ENCODE results near the gene ASGR1. TPM values are rescaled to one million over a fixed set of nuclear protein-coding genes. Genes with fewer than 3 reads are reported as not detected.
"Not testable (repeated sequence)": the region's sequence is repeated elsewhere in the genome, so short reads cannot be mapped to it uniquely, and the experiment has no call there.

Gene ASGR1
- total and polyA plus RNA-seq, 8 donors, result 2.4 to 13.0 (median 10.0) TPM

DNA sequence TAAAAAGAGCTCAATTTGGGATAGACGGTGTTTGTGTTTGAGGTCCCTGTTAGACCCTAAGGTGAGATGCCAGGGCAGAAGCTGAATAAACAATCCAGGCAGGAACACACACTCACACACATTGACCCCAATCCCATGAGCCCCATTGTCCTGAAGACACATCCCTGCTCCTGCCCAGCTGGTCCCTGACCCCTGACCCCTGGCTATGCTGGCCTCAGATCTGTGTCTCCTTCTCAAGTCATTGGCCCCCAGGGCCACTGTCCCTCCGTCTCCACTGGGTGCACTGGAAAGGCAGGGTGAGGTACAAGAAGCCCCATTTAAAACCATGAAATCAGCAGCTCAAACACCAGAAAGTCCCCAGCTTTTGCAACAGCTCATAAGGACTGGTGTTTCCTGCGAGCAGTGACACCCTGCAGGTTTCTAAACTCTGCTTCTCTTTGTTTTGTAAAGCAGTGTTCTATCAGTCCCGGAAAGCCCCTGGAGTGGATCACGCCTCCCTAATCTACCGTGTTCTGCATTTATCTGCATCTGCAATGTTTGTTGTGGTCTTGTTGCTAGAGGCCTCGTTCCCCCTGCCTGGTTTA is 46.6 kb downstream of the ASGR1 start:
- Histone ChIP-seq H3K4me3 (peak overlapping the region in 1 of 2 donors; percentile 4), H3K36me3 (no peaks in the 10 kb centered on the region), H3K27me3 (peaks cover 0 to 46% of the 10 kb centered on the region in 2 donors), H3K4me1 (peaks cover 0 to 39% of the 10 kb centered on the region in 2 donors), H3K9me3 (no peaks in the 10 kb centered on the region), H3K27ac (peak overlapping the region in 1 of 2 donors; percentile 79)
- TF ChIP-seq, protein P1, sequence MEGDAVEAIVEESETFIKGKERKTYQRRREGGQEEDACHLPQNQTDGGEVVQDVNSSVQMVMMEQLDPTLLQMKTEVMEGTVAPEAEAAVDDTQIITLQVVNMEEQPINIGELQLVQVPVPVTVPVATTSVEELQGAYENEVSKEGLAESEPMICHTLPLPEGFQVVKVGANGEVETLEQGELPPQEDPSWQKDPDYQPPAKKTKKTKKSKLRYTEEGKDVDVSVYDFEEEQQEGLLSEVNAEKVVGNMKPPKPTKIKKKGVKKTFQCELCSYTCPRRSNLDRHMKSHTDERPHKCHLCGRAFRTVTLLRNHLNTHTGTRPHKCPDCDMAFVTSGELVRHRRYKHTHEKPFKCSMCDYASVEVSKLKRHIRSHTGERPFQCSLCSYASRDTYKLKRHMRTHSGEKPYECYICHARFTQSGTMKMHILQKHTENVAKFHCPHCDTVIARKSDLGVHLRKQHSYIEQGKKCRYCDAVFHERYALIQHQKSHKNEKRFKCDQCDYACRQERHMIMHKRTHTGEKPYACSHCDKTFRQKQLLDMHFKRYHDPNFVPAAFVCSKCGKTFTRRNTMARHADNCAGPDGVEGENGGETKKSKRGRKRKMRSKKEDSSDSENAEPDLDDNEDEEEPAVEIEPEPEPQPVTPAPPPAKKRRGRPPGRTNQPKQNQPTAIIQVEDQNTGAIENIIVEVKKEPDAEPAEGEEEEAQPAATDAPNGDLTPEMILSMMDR (IDR thresholded peaks at IDR 0.05), result no peak
- DNase-seq, result peak in 1 of 4 donors; percentile 37
- peak; percentile 41 for ATAC-seq
- intact Hi-C loops (cut with DNase I), result no loop called here

DNA sequence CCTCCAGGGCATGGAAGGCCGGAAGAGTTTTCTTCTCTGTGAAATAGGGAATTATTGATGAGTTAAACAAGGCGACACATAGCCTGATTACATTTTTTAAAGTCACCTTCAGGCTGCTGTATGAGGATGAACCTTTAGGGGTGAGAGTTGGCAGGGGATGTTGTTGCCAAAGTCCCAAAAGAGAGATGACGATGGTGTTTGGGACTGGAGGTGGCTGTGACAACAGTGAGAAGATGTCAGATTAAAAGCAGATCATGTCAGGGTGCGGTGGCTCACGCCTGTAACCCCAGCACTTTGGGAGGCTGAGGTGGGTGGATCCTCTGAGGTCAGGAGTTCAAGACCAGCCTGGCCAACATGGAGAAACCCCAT is 47.8 kb downstream of the ASGR1 start:
- H3K4me1 ChIP-seq, result peaks cover 0 to 36% of the 10 kb centered on the region in 2 donors
- no peak for ATAC-seq
- TF ChIP-seq, protein P1 (IDR thresholded peaks at IDR 0.05), result no peak
- intact Hi-C loops (cut with DNase I), result no loop called here
- H3K36me3 ChIP-seq, result no peaks in the 10 kb centered on the region
- peak overlapping the region in 1 of 2 donors; percentile 23 for H3K4me3 ChIP-seq
- peak overlapping the region; percentile 3 to 79 for H3K27ac ChIP-seq
- DNase-seq, result no peak
- peaks cover 0 to 34% of the 10 kb centered on the region in 2 donors for H3K27me3 ChIP-seq
- no peaks in the 10 kb centered on the region for H3K9me3 ChIP-seq

DNA sequence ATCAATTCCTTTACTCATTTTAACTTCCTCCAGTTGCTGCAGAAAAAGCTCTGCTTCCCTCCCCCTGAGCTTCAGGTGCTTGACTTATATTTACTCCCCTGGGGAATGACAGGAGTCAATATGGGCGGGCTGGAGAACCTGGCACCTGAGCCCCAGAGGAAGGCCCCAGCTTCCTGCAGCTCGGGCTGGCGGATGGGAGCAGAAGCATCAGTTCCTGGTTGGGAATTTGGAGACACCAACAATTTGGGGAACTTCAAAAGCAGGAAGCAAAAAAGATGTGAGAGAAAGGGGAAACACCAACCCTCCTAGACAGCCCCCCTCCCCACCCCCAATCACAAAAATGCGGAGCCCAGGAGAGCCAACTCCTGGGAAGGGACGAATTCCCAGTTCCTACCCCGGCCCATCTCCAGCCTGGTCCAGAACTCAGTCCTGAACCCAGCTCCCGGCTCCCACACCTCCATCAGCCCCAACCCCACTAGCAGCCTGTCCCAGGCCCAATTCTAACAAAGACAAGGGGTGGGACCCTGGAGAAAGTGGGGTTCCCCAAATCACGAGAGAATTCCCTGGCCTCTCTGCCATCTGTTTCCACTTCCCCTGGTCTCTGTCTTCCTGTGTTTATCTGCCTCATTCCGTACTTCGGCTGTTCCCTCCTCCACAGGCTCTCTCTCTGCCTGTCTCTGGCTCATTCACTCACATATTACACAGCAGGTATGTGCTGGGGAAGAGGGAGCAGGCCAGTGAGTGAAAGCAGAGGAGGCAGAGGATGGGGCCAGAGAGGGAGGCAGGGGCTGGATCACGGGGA is 48.3 kb downstream of the ASGR1 start:
- Histone ChIP-seq H3K36me3 (no peaks in the 10 kb centered on the region), H3K9me3 (no peaks in the 10 kb centered on the region), H3K27me3 (peaks cover 0 to 34% of the 10 kb centered on the region in 2 donors), H3K4me3 (peak overlapping the region in 1 of 2 donors; percentile 23), H3K4me1 (peaks cover 0 to 31% of the 10 kb centered on the region in 2 donors), H3K27ac (peak overlapping the region; percentile 3 to 79)
- intact Hi-C loops (cut with DNase I), result no loop called here
- ATAC-seq (peak; percentile 16), DNase-seq (peak in 1 of 4 donors; percentile 47)
- TF ChIP-seq, protein P1 (IDR thresholded peaks at IDR 0.05), result no peak

DNA sequence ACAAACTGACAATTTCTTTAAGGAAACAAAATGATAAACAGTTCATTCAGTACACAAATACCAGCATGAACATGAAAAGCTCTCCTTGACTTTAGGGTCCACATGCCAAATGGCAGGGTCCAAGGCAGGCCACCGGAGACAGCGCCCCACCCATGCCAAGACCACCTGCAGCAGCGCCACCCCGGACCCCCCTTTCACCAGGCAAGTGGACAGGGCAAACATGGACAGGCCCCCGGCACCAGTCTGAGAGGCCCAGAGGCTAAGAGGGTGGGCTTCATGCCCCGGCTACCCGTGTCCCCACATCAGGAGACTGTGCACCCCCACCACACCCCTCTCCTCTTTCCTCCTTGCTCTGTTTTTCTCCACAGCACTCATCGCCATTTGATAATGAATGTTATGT is 49.9 kb downstream of the ASGR1 start:
- ATAC-seq (no peak), DNase-seq (peak in 1 of 4 donors; percentile 66)
- H3K4me3 ChIP-seq, result no peak overlapping the region
- H3K4me1 ChIP-seq, result peaks cover 0 to 23% of the 10 kb centered on the region in 2 donors
- peaks cover 0 to 31% of the 10 kb centered on the region in 2 donors for H3K27me3 ChIP-seq
- TF ChIP-seq, protein P1 (IDR thresholded peaks at IDR 0.05), result no peak
- no peaks in the 10 kb centered on the region for H3K9me3 ChIP-seq
- no peaks in the 10 kb centered on the region for H3K36me3 ChIP-seq
- intact Hi-C loops (cut with DNase I), result no loop called here
- no peak overlapping the region for H3K27ac ChIP-seq

DNA sequence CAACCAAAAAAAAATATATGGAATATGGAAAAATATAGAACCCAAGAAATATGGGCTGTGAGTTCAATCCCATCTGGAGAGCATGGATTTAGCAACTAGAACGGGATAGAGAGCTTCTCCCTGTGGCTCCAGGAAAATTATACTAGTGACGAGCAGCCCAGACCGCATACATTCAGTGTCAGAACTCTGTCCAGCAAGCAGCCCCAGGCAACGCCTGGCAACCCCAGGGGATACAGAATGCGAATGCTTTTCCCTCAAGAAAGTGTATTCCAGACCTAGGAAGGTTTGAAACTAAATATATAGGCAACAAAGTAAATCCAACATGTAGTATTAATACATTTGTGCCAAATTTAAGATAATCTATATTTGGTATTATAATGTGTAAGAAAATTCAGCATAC is 51.0 kb downstream of the ASGR1 start:
- Histone ChIP-seq H3K4me3 (no peak overlapping the region), H3K36me3 (no peaks in the 10 kb centered on the region), H3K4me1 (peaks cover 0 to 13% of the 10 kb centered on the region in 2 donors), H3K27me3 (peaks cover 0 to 22% of the 10 kb centered on the region in 2 donors), H3K27ac (no peak overlapping the region), H3K9me3 (no peaks in the 10 kb centered on the region)
- intact Hi-C loops (cut with DNase I), result no loop called here
- DNase-seq, result peak in 1 of 4 donors; percentile 29
- ATAC-seq, result no peak
- TF ChIP-seq, protein P1 (IDR thresholded peaks at IDR 0.05), result no peak

DNA sequence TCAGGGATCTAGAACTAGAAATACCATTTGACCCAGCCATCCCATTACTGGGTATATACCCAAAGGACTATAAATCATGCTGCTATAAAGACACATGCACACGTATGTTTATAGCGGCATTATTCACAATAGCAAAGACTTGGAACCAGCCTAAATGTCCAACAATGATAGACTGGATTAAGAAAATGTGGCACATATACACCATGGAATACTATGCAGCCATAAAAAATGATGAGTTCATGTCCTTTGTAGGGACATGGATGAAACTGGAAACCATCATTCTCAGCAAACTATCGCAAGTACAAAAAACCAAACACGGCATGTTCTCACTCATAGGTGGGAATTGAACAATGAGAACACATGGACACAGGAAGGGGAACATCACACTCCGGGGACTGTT is 51.7 kb downstream of the ASGR1 start:
- ATAC-seq; intact Hi-C loops (cut with DNase I); H3K9me3 ChIP-seq; H3K4me3 ChIP-seq; H3K36me3 ChIP-seq; DNase-seq; H3K27ac ChIP-seq; H3K4me1 ChIP-seq: not testable (repeated sequence)
- peaks cover 0 to 25% of the 10 kb centered on the region in 2 donors for H3K27me3 ChIP-seq

DNA sequence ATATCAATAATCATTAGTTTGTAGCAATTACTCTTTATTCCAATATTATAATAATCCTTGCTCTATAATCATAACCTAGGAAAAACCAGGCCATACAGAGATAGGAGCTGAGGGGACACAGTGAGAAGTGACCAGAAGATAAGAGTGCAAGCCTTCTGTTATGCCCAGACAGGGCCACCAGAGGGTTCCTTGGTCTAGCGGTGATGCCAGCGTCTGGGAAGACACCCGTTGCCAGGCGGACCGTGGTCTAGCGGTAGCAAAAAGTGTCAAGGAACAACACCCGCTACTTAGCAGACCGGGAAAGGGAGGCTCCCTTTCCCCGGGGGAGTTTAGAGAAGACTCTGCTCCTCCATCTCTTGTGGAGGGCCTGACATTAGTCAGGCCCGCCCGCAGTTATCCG is 52.8 kb downstream of the ASGR1 start:
- H3K36me3 ChIP-seq; H3K27ac ChIP-seq; ATAC-seq; H3K4me3 ChIP-seq; H3K9me3 ChIP-seq; intact Hi-C loops (cut with DNase I): not testable (repeated sequence)
- DNase-seq, result peak in 1 of 4 donors; percentile 25
- H3K4me1 ChIP-seq, result peaks cover 0 to 10% of the 10 kb centered on the region in 2 donors
- peaks cover 0 to 28% of the 10 kb centered on the region in 2 donors for H3K27me3 ChIP-seq

Measured in left lung (tissue), 10 donors.